Aorta (tissue), 5 donors: ENCODE measurements around the gene DPP10. TPM values are rescaled to one million over a fixed set of nuclear protein-coding genes. Genes with fewer than 3 reads are reported as not detected.

Source experiments
- ATAC-seq: fragments of 200-7000 bp; cut with Tn5 transposase; one replicate; pipeline ENCODE4 v1.9.1; 2022; ENCODE audit warnings: moderate library complexity; ENCODE audit not compliant: low FRiP score
- DNase-seq, 2 donors: peaks; one replicate each; pipeline ENCODE4 v3.0.0-alpha.2; 2020
- H3K27ac ChIP-seq, 2 donors: one replicate each; pipeline ENCODE4 v1.5.1; 2013; ENCODE audit warnings: low read length in 2 of 2, mild to moderate bottlenecking in 2 of 2, moderate library complexity in 2 of 2, control low read depth in 1 of 2, inconsistent platforms in 1 of 2, low read depth in 1 of 2
- H3K27me3 ChIP-seq, 2 donors: one replicate each; pipeline ENCODE4 v1.6.1; 2013; ENCODE audit warnings: control low read depth in 1 of 2, low read length in 1 of 2, mild to moderate bottlenecking in 1 of 2, moderate library complexity in 1 of 2; ENCODE audit not compliant: insufficient read depth in 2 of 2, control insufficient read depth in 1 of 2
- H3K36me3 ChIP-seq, 2 donors: one replicate each; pipeline ENCODE4 v1.6.1; 2013; ENCODE audit warnings: control low read depth in 1 of 2, low read length in 1 of 2, mild to moderate bottlenecking in 1 of 2; ENCODE audit not compliant: insufficient read depth in 2 of 2, control insufficient read depth in 1 of 2
- H3K4me1 ChIP-seq, 2 donors: one replicate each; pipeline ENCODE4 v1.6.1; 2013; ENCODE audit warnings: low read length in 2 of 2, control low read depth in 1 of 2, mild to moderate bottlenecking in 1 of 2, moderate library complexity in 1 of 2; ENCODE audit not compliant: insufficient read depth in 2 of 2, control insufficient read depth in 1 of 2
- H3K4me3 ChIP-seq, 2 donors: one replicate each; pipeline ENCODE4 v1.5.1; 2013; ENCODE audit warnings: low read length in 2 of 2, control low read depth in 1 of 2, mild to moderate bottlenecking in 1 of 2
- H3K9me3 ChIP-seq: one replicate; pipeline ENCODE4 v1.6.1; 2013; ENCODE audit warnings: mild to moderate bottlenecking, low read length; ENCODE audit not compliant: control insufficient read depth
- WGBS, 2 donors: extraction: QIAGEN DNeasy Blood & Tissue Kit; methylation state at CpG; one replicate each; pipeline ENCODE4 v1.1.7; 2013; 5-methylcytosine and 5-hydroxymethylcytosine counted together
- intact Hi-C, 2 donors: fragments of 100-400 bp; cut with DNase I; formaldehyde crosslinking; loops; one replicate each; pipeline versions ENCODE4 v1.14.2 to v1.15.0; 2022
- polyA plus RNA-seq, 2 donors: library from polyadenylated mRNA; stranded (reverse); fragments of 200-250 nt; gene quantifications; one replicate each; pipeline ENCODE4 v1.2.3, GENCODE V29; 2013
- total RNA-seq, 2 donors: library from RNA; stranded (reverse); fragmentation: NEBNext Ultra II Directional; extraction: Animal tissue kit (Norgen Biotek cat#: 25700); gene quantifications; one replicate each; pipeline ENCODE4 v1.2.1, GENCODE V29; 2021
- donor health status: healthy with polysubstance abuse.
- donor health status: Bipolar disorder and iron deficiency.
- donor health status: DM: no; HTN: no; CAD: no.
- donor health status: DM: no; HTN: no; CAD: no.
- donor health status: DM: yes; HTN: yes; CAD: no.

DPP10 gene
- total and polyA plus RNA-seq, 4 donors = 0.13 TPM; not detected in 3

GRCh38 chr2:114651933-114652332 lies 209.5 kb downstream of the DPP10 start:
- WGBS, 2 donors = 61 to 75% methylated on average over 4 of the region's 4 CpGs
- ATAC-seq (no peak), DNase-seq (no peak)
- no peak overlapping the region for H3K4me3 ChIP-seq
- no peak overlapping the region for H3K27ac ChIP-seq
- no peaks in the 10 kb centered on the region for H3K4me1 ChIP-seq
- intact Hi-C loops = no loop called here
- H3K27me3 ChIP-seq = no peaks in the 10 kb centered on the region
- H3K9me3 ChIP-seq = no peaks in the 10 kb centered on the region
- H3K36me3 ChIP-seq = no peaks in the 10 kb centered on the region

DNA sequence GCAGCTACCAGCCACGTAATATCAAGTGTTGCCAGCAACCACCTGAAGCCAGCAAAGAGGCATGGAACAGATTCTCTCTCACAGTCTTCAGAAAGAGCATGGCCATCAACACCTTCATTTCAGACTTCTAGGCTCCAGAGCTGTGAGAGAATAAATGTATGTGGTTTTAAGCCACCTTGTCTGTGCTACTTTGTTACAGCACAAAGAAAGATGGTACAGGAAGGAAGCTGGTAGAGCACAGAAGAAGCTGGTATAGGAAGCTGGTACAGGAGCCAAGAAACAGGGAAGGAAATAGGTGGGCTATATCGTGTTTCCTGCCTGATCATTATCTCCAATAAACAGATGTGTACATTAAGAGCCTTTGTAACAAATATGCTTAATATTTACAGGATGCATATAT lies 217.4 kb downstream of the DPP10 start:
- Histone ChIP-seq H3K4me1 (no peaks in the 10 kb centered on the region), H3K27me3 (no peaks in the 10 kb centered on the region), H3K36me3 (no peaks in the 10 kb centered on the region), H3K9me3 (no peaks in the 10 kb centered on the region), H3K27ac (no peak overlapping the region), H3K4me3 (no peak overlapping the region)
- intact Hi-C loops = no loop called here
- ATAC-seq (no peak), DNase-seq (no peak)
- 78 to 82% methylated on average over 2 of the region's 2 CpGs for WGBS, 2 donors

- Histone ChIP-seq H3K4me3 (peak overlapping the region; percentile 54 to 91), H3K9me3 (no peaks in the 10 kb centered on the region), H3K36me3 (no peaks in the 10 kb centered on the region), H3K27ac (no peak overlapping the region), H3K4me1 (no peaks in the 10 kb centered on the region), H3K27me3 (no peaks in the 10 kb centered on the region)
- intact Hi-C loops = no loop called here
- ATAC-seq (peak; percentile 74), DNase-seq (peak; percentile 39 to 79)
- 17 to 22% methylated on average over 67 of the region's 67 CpGs for WGBS, 2 donors
These were observed 219.8 kb downstream of the DPP10 start for GRCh38 chr2:114661971-114662939.

DNA sequence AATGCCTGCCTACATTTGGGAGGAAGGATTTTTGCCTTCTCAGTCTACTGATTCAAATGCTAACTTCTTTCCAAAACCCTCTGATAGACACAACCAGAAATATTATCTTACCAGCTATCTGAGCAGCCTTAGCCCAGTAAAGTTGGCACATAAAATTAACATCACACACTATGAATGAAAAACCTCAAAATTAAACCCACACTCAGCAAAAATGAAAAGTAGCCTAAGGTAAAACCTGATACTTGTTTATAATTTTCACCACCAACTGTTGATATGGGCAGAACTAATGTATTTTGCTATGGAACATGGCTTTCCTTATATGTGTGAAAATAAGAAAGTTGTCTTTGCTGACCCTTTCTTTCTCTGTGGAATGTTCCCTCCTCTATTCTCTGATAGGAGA lies 226.0 kb downstream of the DPP10 start:
- ATAC-seq (no peak), DNase-seq (no peak)
- Histone ChIP-seq H3K36me3 (no peaks in the 10 kb centered on the region), H3K4me1 (no peaks in the 10 kb centered on the region), H3K4me3 (no peak overlapping the region), H3K27ac (no peak overlapping the region), H3K27me3 (no peaks in the 10 kb centered on the region), H3K9me3 (no peaks in the 10 kb centered on the region)
- intact Hi-C loops = no loop called here

DNA sequence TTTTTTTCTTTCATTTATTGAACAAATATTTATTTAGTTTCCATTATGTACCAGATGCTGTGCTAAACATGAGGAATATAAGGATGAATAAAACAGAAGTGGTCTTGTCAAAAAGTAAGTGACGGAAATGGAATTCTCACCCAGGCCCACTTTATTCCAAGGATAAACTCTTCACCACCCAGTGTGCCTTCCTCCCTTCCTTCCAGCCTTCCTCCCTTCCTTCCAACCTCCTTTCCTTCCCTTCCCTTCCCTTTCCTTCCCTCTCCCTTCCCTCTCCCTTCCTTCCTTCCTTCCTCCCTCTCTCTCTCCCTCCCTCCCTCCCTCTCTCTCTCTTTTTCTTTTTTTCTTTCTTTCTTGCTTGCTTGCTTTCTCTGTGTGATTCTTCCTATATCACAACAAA lies 240.8 kb downstream of the DPP10 start:
- H3K27ac ChIP-seq = no peak overlapping the region
- WGBS, 2 donors = 94 to 96% methylated on average over 1 of the region's 1 CpG

DNA sequence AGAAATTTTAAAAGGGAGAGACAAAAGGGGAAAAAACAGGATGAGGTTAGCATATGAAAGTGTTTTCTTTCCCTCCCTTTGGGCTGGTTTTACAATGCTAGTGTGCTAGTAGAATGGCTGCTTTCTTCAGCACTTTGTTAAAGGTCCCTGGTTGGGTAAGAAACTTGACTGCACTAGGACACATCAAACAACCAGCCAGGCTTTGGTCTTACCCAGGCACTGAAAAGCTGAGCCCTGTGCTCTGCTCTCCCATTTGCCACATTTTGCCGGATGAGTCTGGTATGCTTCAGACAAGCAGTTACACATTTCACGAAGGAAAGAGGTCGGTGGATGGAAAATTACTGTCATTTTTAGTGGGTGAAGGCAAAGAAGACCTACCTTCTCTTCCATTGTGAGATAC lies 242.0 kb downstream of the DPP10 start:
- Histone ChIP-seq H3K27ac (no peak overlapping the region), H3K4me1 (no peaks in the 10 kb centered on the region), H3K9me3 (no peaks in the 10 kb centered on the region), H3K27me3 (no peaks in the 10 kb centered on the region), H3K4me3 (no peak overlapping the region), H3K36me3 (no peaks in the 10 kb centered on the region)
- no peak for DNase-seq
- ATAC-seq = no peak
- intact Hi-C loops = no loop called here
- WGBS, 2 donors = 43 to 47% methylated on average over 3 of the region's 3 CpGs

More for the DNA sequence above, 240.8 kb downstream of the DPP10 start:
- no peak for DNase-seq
- H3K9me3 ChIP-seq = no peaks in the 10 kb centered on the region
- H3K27me3 ChIP-seq = no peaks in the 10 kb centered on the region
- H3K36me3 ChIP-seq = no peaks in the 10 kb centered on the region
- H3K4me1 ChIP-seq = no peaks in the 10 kb centered on the region
- H3K4me3 ChIP-seq = no peak overlapping the region
- intact Hi-C loops = no loop called here
- no peak for ATAC-seq

- Histone ChIP-seq H3K4me1 (no peaks in the 10 kb centered on the region), H3K27ac (no peak overlapping the region), H3K27me3 (no peaks in the 10 kb centered on the region), H3K36me3 (no peaks in the 10 kb centered on the region), H3K4me3 (no peak overlapping the region), H3K9me3 (no peaks in the 10 kb centered on the region)
- ATAC-seq = no peak
- intact Hi-C loops = no loop called here
- no peak for DNase-seq
- WGBS, 2 donors = 53 to 59% methylated on average over 3 of the region's 3 CpGs
These were observed 242.7 kb downstream of the DPP10 start for GRCh38 chr2:114685102-114685501.

GRCh38 chr2:114688241-114688640 lies 245.8 kb downstream of the DPP10 start:
- intact Hi-C loops = no loop called here

DNA sequence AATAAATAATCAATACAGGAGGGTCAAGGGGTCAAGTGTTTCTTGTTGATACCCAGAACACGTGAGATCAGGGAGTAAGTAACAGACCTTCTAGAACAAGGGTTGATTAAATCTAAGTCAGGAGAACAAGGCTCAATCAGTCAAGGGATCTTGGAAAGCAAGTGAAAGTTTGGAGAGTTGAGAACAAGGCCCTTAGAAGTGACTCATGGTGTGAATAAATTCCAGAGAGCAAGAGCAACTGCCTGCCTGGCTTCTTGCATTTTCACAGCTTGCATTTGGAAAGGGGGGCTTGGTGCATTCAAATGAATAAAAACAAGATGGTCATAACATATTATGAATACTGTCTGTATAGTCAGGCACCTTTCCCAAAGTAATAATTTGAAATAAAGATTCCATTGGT lies 256.1 kb downstream of the DPP10 start:
- Histone ChIP-seq H3K4me3 (no peak overlapping the region), H3K27ac (no peak overlapping the region), H3K27me3 (no peaks in the 10 kb centered on the region), H3K36me3 (no peaks in the 10 kb centered on the region), H3K4me1 (no peaks in the 10 kb centered on the region), H3K9me3 (peaks cover 2% of the 10 kb centered on the region)
- ATAC-seq (no peak), DNase-seq (no peak)
- 17 to 41% methylated on average over 1 of the region's 1 CpG for WGBS, 2 donors
- intact Hi-C loops = no loop called here

More at GRCh38 chr2:114688241-114688640, 245.8 kb downstream of the DPP10 start:
- H3K27ac ChIP-seq = no peak overlapping the region
- H3K4me3 ChIP-seq = no peak overlapping the region
- H3K9me3 ChIP-seq = no peaks in the 10 kb centered on the region
- no peak for ATAC-seq
- DNase-seq = no peak
- H3K27me3 ChIP-seq = no peaks in the 10 kb centered on the region
- no peaks in the 10 kb centered on the region for H3K4me1 ChIP-seq
- H3K36me3 ChIP-seq = no peaks in the 10 kb centered on the region
